Activated T-helper 17 cell treated with anti-CD3 and anti-CD28 coated beads, Interleukin-2, amount 50 U/mL, for 72 hours (primary cell): ENCODE measurements around the gene IFT88. TPM values are rescaled to one million over a fixed set of nuclear protein-coding genes. Genes with fewer than 3 reads are reported as not detected.

ENCODE experiments used
- total RNA-seq, 2 donors: library from RNA; stranded (reverse); gene quantifications; one replicate each; pipeline ENCODE4 v1.2.3, GENCODE V29; 2022

Gene IFT88
- total RNA-seq, 2 donors from 2014 or later = 2.5 to 5.7 TPM

Other genes starting within 250 kb of the IFT88 start
- 10 to 100 TPM in 1 of 2 donors, 1 to 10 TPM in 1; 8.0 to 12.8 TPM for gene CRYL1, start 41.3 kb upstream of the IFT88 start, total RNA-seq
- gene IL17D, start 136.5 kb downstream of the IFT88 start, total RNA-seq = under 1 TPM; 0.21 to 0.76 TPM
- 10 to 100 TPM; 12.1 to 15.6 TPM for gene EEF1AKMT1, start 206.8 kb downstream of the IFT88 start, total RNA-seq